Esophagus mucosa (tissue), 1 donor: ENCODE measurements around the gene KCNA10. TPM values are rescaled to one million over a fixed set of nuclear protein-coding genes. Genes with fewer than 3 reads are reported as not detected.
A peak's percentile ranks its signal among the peaks of the same experiment; 100 is the strongest.

Experiments
- ATAC-seq: fragments of 200-7000 bp; cut with Tn5 transposase; one replicate; pipeline ENCODE4 v1.9.1; 2020
- total RNA-seq: library from RNA; stranded (reverse); gene quantifications from one replicate; pipeline ENCODE4 v1.2.4, GENCODE V29; 2023
- donor health status: DM: yes; HTN: yes; CAD: no.

KCNA10 gene
- total RNA-seq, 1 donor from 2014 or later = not detected

DNA sequence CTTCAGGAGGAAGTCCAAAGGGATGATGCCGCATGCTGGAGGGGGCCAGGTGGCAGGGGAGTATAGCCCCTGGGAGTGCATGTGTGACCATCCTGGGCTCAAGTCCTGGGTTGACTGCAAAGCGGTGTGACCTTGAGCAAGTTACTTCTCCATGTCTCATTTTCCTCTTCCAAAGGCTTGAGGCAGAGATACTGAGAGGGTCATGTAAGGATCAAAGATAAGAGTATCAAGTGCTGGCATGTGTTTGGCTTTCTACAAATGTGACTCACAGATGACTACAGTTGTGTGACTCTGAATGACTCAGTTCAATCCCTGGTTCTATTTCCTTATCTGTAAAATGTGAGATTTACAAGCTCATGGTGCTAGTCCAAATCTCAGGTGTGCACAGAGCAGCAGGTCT, 41.9 kb downstream of the KCNA10 start:
- peak; percentile 86 for ATAC-seq

DNA sequence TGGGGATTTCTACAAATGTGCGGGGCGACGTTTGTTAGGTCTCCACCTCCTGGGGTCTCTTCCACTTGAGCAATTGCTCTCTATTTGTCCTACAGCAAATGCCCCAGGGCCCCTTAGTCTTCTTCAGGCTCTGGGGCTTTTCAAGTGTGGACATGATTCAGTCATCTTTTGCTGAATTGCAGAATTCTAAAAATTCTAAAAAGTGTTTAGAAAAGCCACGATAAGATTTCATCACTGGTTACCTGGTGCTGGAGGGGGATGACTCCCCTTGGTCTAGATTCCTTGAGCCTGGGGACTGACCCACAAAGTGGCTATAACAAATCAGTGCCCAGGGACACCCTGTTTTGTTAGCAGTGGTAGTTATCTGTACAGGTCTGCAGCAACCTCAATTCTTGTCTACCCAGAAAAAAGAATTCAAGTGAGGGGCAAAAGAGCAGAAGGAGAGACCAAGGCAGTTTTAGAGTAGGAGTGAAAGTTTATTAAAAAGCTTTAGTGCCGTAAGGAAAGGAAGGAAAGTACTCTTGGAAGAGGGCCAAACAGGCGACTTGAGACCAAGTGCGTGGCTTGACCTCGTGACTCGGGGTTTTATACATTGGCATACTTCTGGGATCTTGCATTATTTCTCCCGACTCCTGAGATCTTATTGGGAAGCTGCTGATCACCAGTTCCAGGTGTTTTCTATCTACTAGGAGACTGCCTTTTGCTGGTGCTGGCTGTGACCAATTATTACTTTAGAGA, 42.8 kb downstream of the KCNA10 start:
- no peak for ATAC-seq

DNA sequence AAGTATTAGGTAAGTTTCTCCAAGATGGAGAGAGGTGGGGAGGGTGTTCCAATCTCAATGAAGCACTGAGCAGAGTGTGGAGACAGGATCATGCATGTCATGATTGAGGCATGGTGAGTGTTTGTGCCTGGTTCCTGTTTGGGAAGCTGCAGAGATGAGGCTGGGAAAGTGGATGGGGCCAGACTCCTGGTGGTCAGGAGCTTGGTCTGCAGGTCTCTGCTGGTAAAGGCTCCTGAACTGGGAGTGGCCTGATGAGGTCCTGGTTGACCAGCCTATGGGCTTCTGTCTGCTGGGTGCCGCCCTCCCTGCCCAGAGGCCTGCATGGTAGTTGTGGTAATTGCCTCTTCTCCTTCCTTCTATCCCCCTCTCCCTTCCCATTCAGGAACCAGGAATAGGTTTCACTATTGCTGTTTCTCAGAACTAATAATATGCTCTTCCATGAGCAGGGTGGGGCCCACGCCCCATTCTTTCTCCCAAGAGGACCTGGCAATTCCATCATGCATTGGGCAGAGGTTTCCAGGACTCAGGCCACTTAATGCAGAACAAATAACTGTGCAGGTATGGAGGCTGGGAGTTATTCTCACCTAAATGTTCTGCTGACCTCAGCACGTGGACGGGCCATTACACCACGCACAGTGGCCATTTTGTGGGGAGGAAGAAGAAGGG, 43.5 kb downstream of the KCNA10 start:
- ATAC-seq = peak; percentile 22

GRCh38 chr1:110474444-110474843, 44.5 kb downstream of the KCNA10 start:
- no peak for ATAC-seq

DNA sequence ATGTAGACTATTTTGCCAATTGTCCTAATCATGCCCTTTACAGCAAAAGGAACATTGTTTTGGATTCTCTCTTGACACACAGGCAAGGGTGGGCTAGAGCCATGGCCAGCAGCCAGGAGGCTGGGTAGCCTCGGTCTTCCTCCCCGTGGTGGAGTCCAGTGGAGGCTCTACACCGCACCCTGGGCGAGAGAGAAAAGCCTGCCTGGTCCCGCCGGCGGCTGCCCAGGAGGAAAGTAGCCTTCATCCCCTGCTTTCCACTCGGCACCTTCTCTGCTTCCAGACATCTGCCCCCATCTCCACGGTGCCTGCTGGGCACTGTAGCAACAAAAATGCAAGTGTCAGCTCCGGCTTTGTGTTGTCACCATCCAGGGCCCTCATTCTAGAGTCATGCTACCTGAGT, 46.4 kb downstream of the KCNA10 start:
- ATAC-seq = no peak

DNA sequence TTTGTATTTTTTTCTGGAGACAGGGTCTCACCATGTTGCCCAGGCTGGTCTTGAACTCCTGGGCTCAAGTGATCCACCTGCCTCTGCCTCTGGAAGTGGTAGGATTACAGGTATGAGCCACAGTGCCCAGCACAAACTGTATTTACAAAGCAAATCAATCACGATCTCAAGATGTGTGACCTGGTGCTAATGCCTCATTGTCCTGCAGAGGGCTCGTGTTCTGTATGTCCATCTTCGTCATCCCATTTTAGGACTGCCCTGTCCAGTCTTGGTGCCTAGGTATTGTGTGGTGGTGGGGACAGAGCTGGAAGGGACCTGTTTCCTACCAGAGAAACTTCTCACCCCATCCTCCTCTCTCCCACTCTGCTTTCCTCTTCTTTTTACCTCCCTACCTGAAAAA, 47.8 kb downstream of the KCNA10 start:
- no peak for ATAC-seq

Other genes with a start within 250 kb of the KCNA10 start
- 14.9 TPM for gene RBM15, start 179.8 kb downstream of the KCNA10 start, total RNA-seq
- gene SLC16A4, start 128.1 kb downstream of the KCNA10 start, total RNA-seq = 0.44 TPM
- 102 TPM for gene LAMTOR5, start 111.5 kb downstream of the KCNA10 start, total RNA-seq
- 0.20 TPM for gene PROK1, start 68.0 kb downstream of the KCNA10 start, total RNA-seq
- 1.2 TPM for gene KCNA2, start 87.2 kb upstream of the KCNA10 start, total RNA-seq
- 0.28 TPM for gene KCNA3, start 155.8 kb upstream of the KCNA10 start, total RNA-seq